A172 (cell line): ENCODE data around the gene ALDH3A1. TPM values are rescaled to one million over a fixed set of nuclear protein-coding genes. Genes with fewer than 3 reads are reported as not detected.
A peak's percentile ranks its signal among the peaks of the same experiment; 100 is the strongest.
"Not testable (repeated sequence)": the region's sequence is repeated elsewhere in the genome, so short reads cannot be mapped to it uniquely, and the experiment has no call there.

Experiments used
- DNase-seq: peaks from one replicate; pipeline ENCODE4 v3.0.0-alpha.2; 2015; ENCODE audit warnings: low spot score
- total RNA-seq: library from RNA; depleted of rRNA; stranded (reverse); fragments of >200 nt; shearing (Covaris generic); gene quantifications from 2 replicates; pipeline ENCODE4 v1.2.3, GENCODE V29; 2014; rRNA removed

The ALDH3A1 gene
- 0.16 TPM in 1 of 2 replicates, not detected in the other for total RNA-seq

DNA sequence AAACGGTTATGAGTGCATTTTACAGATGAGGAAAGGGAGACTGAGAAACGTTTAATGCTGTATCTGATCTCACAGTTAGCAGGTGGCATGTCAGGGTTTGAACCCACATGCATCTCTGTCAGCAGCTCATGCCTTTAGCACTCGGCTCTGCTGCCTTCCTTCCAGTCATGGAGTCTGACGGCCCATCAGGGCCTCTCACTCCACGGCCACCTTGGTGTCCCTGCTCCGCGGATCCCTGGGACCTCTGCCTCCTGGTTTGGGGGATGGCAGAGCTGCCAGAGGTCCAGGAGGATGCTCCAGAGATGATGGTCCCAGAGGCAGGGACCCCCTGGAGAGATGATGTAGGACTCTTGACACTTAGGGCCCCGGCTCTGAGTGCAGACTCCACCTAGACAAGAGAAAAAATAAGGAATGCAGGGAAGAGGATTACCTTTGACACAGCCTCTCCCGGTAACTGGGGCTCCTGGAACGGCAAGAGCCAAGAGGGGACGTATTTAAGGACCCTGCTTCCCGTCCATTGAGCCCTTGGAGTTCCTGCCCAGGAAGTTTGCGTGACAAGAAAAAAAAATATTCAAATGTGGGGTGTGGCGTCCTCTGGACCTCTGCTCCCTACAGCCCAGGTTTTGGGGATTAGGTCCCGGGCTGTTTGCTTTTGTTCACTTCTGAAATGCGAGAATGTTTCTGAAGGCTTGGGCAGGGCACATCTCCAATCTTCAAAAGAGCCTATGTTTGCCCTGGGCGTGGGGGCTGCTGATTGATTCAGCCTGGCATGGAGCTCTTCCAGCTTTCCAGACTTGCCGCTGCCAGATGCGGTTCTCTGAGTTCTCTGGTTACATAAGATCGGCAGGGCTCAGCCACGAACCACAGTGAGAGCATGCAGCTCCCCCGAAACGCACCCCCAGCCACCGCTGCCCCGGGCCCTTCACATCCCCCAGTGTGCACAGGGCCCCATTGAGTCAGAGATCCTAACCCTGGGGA, at the start of gene ALDH3A1:
Gene ALDH3A1, minus strand, starts transcription at position 470 of the 978 bp plus-strand sequence. CDS start 3,169 bp downstream, outside the sequence.
- no peak for DNase-seq

DNA sequence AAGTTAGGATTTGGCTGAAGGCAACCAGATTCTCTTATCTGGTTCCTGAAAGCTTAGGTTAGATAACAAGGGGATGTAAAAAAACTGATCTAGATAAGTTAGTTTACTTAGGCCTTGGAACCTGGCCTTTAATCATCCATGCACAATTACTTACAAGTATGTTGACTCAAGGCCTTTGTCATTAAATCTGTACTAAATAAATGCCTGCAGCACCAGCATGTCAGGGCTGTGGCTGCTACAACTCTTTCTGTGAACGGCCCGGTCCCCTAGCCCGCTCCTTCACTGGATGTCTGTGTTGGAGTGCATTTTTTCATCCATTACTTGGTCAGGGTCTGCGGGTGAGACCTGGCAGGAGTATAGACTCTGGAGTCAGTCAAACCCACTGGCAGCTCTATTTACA, 48.4 kb upstream of the ALDH3A1 start:
- DNase-seq, result no peak

DNA sequence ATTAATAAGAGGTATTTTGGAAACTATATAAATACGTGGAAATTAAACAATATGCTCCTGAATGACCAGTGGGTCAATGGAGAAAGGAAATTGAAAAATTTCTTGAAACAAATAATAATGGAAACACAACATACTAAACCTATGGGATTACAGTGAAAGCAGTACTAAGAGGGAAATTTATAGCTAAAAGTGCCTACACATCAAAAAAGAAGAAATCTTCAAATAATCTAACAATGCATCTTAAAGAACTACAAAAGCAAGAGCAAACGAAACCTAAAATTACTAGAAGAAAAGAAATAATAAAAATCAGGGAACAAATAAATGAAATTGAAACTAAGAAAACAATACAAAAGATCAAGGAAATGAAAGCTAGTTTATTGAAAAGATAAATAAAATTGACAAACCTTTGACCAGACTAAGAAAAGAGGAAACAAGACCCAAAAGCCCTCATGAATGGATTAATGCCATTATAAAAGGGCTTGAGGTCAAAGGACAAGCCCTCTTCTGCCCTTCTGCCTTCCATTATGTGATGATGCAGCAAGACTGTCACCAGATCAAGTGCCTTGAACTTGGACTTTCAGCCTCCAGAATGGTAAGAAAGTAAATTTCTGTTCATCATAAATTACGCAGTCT, 43.9 kb upstream of the ALDH3A1 start:
- DNase-seq, result no peak

DNA sequence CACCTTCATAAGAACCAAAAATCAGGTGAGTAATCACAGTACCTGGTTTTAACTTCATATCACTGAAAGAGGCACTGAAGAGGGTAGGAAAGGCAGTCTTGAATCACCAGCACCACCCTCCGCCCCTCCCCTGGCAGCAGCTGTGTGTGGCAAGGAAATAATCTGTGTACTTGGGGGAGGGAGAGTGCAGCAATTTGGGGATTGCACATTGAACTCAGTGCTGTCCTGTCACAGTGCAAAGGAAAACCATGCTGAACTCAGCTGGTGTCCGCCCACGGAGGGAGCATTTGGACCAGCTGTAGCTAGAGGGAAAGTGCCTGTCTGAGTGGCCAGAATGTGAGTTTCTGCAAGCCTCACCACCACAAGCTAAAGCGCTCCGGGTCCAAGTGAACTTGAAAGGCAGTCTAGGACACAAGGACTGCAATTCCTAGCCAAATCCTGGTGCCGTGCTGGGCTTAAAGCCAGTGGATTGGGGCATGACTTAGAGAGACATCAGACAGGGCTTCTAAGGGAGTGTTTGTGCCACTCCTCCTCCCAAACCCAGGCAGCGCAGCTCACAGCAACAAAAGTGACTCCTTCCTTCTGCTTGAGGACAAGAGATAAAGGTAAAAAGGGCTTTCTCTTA, 39.7 kb upstream of the ALDH3A1 start:
- DNase-seq, result no peak

DNA sequence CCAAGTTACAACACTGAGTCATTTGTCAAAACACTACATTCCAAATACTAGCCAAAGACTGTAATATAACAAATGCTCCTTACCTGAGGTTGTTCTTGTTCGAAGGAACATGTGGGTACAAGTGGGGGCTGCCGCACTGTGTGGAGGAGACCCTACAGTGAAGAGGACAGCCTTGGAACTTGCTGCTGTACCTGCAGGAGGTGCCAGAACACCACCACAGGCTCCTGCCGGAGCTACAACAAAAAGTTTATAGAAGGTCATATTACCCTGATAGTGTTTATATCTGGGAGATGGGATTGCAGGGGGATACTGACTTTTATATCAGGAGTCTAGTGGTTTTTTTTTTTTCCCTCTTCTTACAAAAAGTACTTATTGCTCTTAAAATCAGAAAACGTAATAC, 37.8 kb upstream of the ALDH3A1 start:
- no peak for DNase-seq

DNA sequence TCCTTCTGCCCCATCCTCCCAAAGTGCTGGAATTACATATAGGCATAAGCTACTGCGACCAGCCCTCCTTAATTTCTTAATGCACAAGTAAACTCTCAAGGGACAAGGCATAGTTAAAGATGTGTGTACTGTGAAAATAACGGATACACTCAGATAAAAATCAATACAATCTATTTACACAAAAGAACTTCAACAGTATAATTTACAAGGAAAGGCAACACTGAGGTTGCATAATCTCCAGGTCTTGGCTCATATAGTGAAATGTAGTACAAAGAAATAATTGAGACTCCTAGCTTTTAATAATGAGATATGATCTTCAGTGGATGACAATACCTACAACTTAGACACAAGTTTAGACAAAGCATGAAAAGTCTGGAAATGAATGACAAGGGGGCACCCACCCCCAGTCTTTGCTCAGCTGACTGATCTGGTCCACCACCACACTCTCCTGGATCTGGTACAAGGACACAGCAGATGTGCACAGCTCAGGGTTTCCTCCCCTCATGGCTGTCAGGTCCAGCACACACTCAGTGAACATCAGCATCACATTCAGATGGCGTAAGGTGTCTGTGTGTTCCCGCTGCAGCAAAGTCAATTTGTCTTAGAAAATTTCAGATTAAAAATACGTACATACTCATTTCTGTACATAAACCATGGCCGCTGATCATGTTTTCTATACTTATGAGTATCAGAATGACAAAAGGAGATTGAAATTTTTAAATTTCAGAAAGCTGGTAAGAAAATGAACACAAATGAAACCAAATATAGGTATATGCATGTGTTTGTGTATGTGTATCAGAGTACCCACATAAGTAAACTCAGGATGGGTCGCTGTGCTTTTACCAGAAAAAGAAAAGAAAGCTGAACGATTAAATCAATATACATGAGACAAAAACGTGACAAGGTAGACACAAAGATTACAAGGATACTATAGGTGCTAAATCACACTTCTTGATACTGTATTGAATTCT, 33.7 kb upstream of the ALDH3A1 start:
- DNase-seq, result no peak

DNA sequence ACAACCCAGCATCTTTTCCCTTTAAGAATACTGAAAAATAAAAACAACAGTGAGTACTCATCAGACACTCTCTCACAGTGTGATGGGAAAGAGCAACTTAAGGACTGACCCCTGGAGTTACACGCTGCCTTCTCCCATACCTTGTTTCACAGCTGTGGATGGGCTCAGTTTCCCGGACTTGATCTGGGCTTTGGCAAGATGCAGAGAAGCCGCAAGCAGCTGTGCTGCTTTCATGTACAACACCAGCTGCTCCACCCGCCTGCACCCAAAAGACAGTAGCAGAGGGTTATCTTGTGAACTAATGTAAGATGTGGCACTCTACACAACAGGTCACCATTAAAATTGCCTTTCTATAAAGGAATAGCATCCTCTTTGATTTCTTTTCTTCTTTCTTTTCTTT, 32.7 kb upstream of the ALDH3A1 start:
- DNase-seq, result no peak

DNA sequence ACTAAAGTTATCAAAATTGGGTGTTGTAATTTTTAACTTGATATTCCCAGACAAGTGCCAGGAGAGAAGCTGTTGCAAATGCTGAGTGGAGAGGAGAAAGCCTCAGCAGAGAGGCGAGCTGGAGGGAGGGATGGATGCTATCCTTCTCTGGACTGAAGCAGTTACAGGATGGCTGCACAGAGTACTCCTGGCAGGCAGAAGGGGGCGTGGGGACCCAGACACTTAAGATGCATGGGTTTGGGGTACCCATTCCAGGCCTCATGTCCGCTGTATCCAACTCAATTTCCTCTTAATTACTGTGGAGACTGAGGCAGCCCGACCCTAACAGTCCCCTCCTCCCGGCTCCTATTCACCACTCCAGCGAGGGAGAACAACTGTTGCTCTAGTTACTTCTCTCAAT, 25.4 kb upstream of the ALDH3A1 start:
- DNase-seq, result no peak

DNA sequence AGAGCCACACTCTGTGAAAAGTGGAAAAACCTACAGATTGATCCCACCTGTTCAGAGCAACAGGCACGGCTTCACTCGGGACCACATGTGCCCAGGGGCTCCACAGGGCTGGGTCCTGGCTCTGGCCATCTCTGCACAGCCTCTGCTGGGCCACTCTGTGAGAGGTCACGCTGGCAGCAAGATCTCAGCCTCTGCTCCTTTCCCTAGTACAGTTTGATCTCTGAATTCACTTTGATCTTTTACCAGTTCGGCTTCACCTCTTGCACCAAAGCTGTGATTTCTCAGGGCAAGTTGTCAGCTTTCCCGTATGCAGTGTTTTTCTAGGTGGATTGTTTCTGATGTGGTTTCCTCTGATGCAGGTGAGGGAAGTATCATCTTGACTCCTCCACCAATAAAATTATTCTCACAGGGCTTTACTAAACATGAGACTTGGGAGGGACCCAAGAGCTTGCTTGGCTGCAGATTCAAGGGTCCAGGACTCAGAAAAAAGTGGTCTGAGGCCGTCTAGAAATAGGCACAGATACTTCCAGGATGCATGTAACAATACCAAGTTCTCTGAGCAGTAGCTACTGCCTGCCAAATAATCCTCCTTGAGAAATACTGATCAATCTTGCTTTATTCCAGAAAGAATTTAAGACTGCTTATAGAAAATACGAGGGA, 24.0 kb upstream of the ALDH3A1 start:
- no peak for DNase-seq

DNA sequence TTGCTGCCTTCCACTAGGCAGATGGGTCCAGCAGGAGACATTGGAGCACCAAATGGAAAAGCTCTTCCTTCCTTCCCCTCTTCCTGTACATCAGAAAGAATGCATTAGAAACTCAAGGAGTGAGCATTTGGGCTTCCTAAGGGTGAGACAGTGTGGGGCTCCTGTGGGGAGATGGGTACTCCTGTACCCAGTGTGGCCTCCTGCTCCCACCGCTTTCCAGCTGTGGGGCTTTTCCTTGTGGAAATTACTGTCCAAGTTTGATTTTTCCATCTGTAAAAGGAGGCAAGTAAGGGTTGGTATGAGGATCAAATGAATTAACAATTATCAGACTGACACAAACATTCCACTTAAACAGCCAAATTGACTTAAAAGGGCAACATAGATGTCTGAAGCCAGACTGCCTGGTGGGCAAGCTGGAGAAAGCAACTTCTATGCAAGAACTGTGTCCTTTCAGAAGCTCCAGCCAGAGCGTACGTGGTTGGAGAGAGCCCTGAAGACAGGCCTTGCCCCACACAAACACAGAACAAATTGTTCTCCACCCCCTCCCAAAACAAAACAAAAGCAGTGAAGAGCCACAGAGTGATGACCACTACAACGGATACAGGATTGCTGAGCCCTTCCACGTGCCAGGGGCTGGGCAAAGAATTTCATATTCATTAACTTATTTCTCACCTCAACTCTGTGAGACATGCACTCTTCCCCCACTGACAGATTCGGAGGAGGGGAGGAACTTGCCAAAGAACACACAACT, 23.1 kb upstream of the ALDH3A1 start:
- no peak for DNase-seq

DNA sequence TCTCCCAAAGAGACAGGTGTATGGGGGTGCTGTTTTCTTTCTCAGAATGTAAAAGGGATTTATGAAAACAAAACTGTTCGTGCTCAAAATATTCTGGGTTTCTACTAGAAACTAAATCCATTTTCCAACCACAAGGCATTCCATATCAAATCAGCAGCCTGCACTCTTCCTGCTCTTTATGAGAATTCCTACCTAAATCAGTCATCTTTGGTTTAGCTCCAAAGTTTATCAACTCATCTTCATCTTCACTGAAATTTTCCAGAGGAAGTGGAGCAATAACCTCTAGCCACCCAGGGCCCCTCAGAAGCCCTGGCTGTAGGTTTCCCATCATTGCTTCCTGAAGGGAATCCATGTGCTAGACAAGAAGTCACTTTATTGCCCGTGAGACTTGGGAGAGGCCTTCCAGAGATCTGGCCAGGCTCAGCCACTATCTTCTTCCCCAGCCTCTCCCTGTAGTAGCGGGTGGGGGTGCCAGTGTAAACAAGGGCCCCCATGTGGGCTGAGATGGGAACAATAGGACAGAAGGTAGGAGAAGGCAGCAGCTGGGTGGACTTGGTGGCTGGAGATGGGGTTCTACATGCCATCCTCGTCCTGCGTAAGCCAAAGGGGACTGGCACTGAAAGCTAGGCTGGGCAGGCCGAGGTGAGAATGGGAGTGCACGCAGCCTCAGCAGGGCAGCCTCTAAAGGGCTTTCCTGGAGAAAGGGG, 22.0 kb upstream of the ALDH3A1 start:
- peak; percentile 93 for DNase-seq

DNA sequence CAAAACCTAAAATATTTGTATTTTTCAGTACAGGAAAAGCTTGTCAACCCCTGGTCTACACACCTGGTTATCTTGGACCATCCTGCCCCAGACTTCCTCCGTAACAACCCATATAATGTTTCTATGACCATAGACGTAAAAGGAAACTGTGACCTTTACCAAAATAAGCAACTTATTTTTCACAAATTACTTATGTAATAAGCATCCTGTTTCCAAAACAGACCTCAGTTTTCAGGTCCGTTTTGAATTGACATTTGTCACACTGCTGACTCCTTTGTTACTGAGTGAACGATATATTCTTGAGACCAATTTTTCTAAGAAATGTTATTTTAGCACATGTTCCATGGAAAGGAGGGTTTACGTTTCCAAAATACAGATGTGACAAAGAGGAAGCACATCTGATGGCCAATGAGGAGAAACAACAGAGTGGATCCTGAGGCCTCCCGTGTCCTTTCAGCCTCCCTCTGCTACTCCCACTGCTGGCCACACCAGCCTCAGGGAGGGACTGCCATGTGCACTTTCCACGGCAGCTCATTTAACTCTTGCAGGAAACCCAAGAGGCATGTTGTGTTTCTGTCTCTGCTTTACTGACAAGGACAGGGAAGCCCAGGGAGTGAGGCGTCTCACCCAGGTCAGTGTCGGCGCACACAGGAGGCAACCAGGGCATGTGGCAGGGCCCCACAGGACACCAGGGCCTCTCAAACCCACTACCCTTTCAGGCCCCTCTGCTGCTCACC, 20.1 kb upstream of the ALDH3A1 start:
- DNase-seq, result no peak

DNA sequence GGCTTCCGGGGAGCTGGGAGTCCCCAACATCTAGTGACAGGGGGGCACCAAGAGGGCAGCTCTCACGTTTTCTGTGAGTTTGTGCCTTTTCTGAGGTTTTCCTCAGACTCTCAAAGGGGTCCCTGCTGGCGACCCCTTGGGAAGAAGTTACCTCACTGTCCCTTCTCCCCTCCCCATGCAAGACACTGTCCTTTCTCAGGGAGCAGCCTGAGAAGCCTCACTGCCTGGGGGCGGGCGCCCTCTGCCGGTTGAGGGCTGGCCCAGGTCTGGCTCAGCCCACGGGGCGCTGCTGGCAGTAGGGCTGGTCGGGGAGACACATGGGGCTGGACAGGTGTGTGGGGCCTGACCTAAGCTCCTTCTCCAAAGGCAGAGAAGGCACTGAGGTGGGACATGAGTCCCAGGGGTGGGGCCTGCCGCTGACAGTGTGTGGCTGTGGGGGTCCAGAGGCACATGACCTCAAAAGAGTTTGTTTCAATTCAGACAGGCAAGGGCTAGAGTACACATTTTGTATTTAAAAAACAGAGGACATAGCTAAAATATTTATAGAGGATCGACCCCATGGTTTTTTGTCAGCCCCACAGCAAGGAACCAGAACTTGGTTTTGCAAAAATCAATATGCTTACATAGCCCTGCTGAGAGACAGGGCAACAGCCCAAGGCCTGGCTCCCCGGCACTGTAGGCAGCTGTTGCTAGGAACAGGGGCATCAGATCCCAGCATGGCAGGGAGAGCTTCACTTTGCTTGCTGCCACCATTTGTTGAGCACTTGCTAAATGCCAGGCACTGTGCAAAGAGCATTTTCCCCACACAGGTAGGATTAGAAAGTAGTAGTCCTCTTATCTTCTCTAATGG, 18.5 kb upstream of the ALDH3A1 start:
- DNase-seq, result peak; percentile 52

DNA sequence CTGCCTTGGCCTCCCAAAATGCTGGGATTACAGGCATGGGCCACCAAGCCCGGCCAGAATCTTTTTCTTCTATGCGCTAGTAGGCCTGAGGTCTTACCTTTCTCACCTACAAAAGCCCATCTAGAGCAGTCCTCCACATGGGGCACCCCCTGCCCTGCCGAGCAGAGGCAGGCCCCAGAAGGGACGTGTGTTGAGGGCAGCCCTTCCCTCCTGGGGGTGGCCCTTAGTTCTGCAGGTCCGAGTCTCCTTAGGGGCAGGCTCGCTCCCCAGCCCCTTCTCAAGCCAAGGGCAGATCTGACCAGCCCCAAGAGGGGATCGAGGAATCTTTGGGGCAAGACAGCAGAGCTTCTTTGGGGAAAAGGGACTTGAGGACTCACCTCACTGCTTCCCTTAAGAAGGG, 17.9 kb upstream of the ALDH3A1 start:
- DNase-seq, result no peak

DNA sequence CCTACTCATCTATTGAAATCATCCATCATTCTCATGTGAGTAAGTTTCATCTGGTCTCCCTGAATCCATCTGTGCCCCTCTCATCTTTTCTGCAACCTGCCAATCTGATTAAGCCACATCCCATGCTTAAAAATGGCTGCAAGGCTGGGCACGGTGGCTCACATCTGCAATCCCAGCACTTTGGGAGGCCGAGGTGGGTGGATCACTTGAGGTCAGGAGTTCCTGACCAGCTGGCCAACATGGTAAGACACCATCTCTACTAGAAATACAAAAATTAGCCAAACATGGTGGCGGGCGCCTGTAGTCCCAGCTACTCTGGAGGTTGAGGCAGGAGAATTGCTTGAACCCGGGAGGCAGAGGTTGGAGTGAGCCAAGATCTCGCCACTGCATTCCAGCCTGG, 15.9 kb upstream of the ALDH3A1 start:
- not testable (repeated sequence) for DNase-seq

DNA sequence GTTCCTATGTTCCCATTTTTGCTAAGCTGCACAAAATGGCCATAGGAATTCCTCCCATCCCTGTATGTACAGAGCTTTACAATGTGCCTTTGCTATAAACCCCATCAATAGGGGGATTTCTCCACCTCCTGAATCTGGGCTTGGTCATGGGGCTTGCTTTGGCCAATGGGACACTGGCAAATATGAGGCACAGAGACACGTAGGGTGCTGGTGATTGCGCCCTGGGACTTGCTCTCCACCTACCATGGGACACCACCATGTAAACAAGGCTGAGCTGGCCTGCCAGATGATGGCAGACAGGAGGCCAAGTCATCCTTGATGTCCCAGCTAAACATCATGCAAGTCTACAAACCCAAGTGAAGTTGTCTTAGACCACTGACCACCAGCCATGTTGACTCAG, 15.3 kb upstream of the ALDH3A1 start:
- no peak for DNase-seq

DNA sequence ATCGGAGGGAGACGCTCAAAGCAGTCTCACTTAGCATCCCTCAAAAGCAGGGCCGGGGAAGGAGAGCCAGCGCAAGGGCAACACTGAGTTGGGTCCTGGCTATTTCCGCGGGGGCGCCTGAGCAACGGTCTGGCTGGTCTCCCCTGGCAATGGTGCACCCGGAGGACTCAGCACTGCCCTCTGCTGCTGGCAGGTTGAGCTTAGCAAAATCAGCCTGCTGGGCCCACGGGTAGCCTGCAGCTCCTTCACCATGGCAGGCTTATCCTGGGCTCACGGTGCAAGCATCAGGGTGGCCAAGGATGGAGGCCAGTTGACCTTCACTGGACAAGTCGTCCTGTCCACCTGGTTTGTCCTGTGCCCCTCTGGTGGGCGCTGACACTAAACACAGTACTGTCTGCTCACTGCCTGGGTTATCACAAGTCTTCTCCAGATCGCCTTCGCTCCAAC, 14.4 kb upstream of the ALDH3A1 start:
- peak; percentile 59 for DNase-seq

DNA sequence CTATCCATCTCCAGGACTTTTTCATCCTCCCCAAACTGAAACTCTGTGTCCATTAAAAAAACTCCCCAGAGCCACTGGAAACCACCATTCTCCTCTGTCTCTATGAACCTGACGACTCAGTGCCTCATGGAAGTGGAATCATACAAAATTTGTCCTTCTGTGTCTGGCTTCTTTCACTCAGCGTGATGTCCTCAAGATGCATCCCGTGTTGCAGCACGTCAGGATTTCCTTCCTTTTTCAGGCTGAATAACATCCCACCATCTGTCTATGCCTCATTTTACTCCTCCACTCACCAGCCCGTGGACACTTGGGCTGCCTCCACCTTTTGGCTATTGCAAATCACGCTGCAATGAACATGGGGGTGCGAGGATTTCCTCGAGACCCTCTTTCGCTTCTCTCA, 12.6 kb upstream of the ALDH3A1 start:
- no peak for DNase-seq
